ENCODE results near the gene CBLN3. TPM values are rescaled to one million over a fixed set of nuclear protein-coding genes. Genes with fewer than 3 reads are reported as not detected.

CBLN3 gene
- total and polyA plus RNA-seq, 11 donors: 0.38 to 4.9 (median 0.80) TPM

GRCh38 chr14:24401810-24402702 lies 27.4 kb downstream of the CBLN3 start:
- no peaks in the 10 kb centered on the region for H3K27me3 ChIP-seq
- H3K27ac ChIP-seq: peak overlapping the region in 9 of 12 donors; percentile 2 to 48 (median 33)
- ATAC-seq: peak in 1 of 4 donors; percentile 9
- TF ChIP-seq CTCF (IDR thresholded peaks at IDR 0.05) (no peak), POLR2A (IDR thresholded peaks at IDR 0.05) (no peak)
- H3K36me3 ChIP-seq: peaks cover 0 to 10% (median 0%) of the 10 kb centered on the region in 9 donors
- WGBS, 4 donors: 51 to 73% (median 60%) methylated on average over 9 of the region's 9 CpGs
- H3K4me3 ChIP-seq: peak overlapping the region in 2 of 12 donors; percentile 7 to 29
- H3K9me3 ChIP-seq: no peaks in the 10 kb centered on the region
- H3K4me1 ChIP-seq: peaks cover 0 to 66% (median 51%) of the 10 kb centered on the region in 12 donors
- DNase-seq: peak in 1 of 5 donors; percentile 26
- intact Hi-C loops (cut with DNase I): loop anchor here in 1 of 10 donors (5.0 kb wide), 1 partner anchor 35 kb away; the partner anchor contains the start of gene NFATC4

GRCh38 chr14:24399999-24400718 lies 29.3 kb downstream of the CBLN3 start:
- TF ChIP-seq POLR2A (IDR thresholded peaks at IDR 0.05): no peak
- TF ChIP-seq CTCF (IDR thresholded peaks at IDR 0.05): no peak
- Histone ChIP-seq H3K27ac (peak overlapping the region in 11 of 12 donors; percentile 70 to 91 (median 87)), H3K9me3 (no peaks in the 10 kb centered on the region), H3K27me3 (no peaks in the 10 kb centered on the region), H3K4me3 (peak overlapping the region; percentile 63 to 88 (median 78)), H3K4me1 (peaks cover 0 to 66% (median 51%) of the 10 kb centered on the region in 12 donors), H3K36me3 (no peaks in the 10 kb centered on the region)
- intact Hi-C loops (cut with DNase I): loop anchor here in 4 of 10 donors (2.0 to 5.0 kb wide), 3 partner anchors 29 to 33 kb away; partner anchors contain the start of genes CBLN3 (in 1 of the 4), KHNYN (in 1 of the 4) and NFATC4 (in 1 of the 4)
- DNase-seq (peak in 1 of 5 donors; percentile 51), ATAC-seq (no peak)
- 56 to 66% (median 60%) methylated on average over 4 of the region's 4 CpGs for whole genome bisulfite sequencing, 4 donors

- Histone ChIP-seq H3K9me3 (no peaks in the 10 kb centered on the region), H3K4me3 (peak overlapping the region; percentile 63 to 88 (median 78)), H3K4me1 (peaks cover 0 to 66% (median 50%) of the 10 kb centered on the region in 12 donors), H3K27ac (peak overlapping the region; percentile 58 to 91 (median 85)), H3K36me3 (no peaks in the 10 kb centered on the region), H3K27me3 (no peaks in the 10 kb centered on the region)
- TF ChIP-seq CTCF (IDR thresholded peaks at IDR 0.05) (no peak), POLR2A (IDR thresholded peaks at IDR 0.05) (no peak)
- intact Hi-C loops (cut with DNase I): loop anchor here in 3 of 10 donors (2.0 kb wide), 2 partner anchors 29 to 33 kb away; partner anchors contain the start of genes CBLN3 (in 1 of the 3) and KHNYN (in 1 of the 3)
- ATAC-seq (peak in 2 of 4 donors; percentile 3), DNase-seq (peak in 1 of 5 donors; percentile 31)
- WGBS, 4 donors: 20 to 37% (median 25%) methylated on average over 8 of the region's 8 CpGs
Measured at GRCh38 chr14:24399447-24399822, 30.0 kb downstream of the CBLN3 start.
